H4 (cell line): ENCODE measurements around the gene ZKSCAN1. TPM values are rescaled to one million over a fixed set of nuclear protein-coding genes. Genes with fewer than 3 reads are reported as not detected.
"Not testable (repeated sequence)": the region's sequence is repeated elsewhere in the genome, so short reads cannot be mapped to it uniquely, and the experiment has no call there.

ENCODE experiments used
- DNase-seq: peaks from one replicate; pipeline ENCODE4 v3.0.0-alpha.2; 2015; ENCODE audit warnings: low spot score
- total RNA-seq: library from RNA; depleted of rRNA; stranded (reverse); fragments of >200 nt; shearing (Covaris generic); gene quantifications from 2 replicates; pipeline ENCODE4 v1.2.3, GENCODE V29; 2014; rRNA removed

Gene ZKSCAN1
- 9.1 and 12.2 TPM in 2 replicates for total RNA-seq

DNA sequence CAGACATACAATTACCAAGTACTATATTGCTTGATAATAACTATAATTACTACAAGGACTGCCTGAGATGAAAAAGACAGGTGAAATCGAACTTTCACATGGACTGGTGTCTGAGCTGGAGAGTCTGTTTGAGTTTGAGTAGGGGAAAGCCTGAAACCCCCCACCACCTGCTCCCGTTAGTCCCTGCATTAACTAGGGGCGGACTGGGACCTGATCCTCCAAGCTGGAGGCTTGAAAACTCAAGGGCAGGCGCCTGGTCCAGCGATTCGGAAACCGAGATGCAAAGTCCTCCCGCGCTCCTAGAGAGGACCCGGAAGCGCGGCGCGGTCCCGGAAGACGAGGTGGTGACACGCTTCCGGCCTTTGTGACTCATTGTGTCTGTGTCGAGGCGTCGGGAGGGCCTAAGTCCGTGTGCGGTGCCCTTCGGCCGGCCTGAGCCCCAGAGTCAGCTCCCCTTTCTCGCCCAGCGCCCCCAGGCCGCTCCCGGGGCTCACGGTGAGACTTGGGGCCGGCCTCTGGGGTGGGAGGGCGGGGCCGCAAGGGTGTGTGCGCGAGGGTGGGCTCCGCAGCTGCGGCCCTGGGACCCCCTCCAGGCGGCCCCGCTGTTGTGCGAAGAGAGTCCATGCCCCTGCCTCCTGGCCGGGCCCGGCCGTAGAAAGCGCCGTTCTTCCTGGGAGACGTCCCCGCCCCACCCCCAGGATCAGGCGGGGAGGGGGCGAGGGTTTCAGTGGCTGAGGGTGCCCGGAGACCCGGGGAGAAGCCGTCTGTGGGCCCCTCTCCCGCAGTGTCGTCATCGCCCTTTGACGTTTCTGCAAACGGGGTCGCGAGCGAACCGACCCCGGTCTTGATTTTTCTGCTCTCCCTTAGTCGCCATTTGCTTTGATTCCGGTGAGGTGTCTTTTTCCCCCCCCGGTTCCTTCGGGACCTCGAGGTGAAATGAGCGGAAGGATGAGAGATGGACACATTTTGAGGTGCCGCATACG, at the start of gene ZKSCAN1:
Gene ZKSCAN1, plus strand, starts transcription at position 365 of the 983 bp plus-strand sequence. CDS start 7,911 bp downstream, outside the sequence.
- DNase-seq, result peak; percentile 92

DNA sequence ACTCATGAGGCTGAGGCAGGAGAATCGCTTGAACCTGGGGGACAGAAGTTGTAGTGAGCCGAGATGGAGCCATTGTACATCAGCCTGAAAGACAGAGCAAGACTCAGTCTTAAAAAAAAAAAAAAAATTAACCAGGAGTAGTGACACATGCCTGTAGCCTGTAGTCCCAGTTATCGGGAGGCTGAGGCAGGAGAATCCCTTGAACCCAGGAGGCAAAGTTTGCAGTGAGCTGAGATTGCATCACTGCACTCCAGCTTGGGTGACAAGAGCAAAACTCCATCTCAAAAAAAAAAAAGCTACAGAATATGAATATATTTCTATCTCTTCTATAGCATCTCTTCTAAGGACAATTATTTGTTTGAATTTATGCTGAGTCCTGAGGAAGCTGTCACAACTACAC, 46.1 kb upstream of the ZKSCAN1 start:
- DNase-seq, result no peak

DNA sequence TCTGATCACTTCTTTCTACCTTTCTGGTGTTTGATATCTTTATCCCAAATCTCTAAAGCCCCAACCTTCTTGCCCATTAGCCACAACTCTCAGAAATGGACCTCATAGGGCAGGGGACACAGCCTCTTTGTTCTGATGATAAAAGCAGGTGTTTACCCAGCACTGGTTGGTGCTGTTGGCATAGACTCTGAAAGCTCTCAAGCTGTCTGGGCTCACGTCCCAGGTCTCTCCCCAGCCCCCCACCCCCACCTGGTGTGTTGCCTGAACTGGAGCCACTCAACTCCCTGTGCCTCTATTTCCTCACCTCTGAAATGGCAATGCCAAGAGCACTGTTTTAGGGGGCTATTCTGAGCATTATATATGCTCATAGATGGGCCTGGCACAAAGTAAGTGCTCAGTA, 45.6 kb upstream of the ZKSCAN1 start:
- not testable (repeated sequence) for DNase-seq

DNA sequence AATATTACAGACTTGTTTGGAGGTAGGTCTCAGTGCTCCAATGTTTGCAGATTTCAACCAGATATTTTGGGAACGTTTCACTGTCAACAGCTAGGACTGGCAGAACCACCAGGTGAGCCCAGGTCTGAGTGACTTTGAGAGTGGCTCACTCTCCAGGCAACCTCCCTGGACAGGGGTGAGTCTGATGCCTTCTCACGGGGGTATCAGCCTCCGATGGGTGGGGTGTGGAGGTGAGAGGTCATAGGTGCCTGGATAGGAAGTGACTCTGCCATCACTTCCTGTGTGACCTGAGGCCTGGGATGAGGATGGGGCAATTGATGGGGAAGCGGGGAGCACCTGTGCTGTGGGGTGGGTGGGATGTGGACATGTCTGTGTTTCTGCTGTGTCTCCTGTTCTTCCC, 44.2 kb upstream of the ZKSCAN1 start:
- no peak for DNase-seq

DNA sequence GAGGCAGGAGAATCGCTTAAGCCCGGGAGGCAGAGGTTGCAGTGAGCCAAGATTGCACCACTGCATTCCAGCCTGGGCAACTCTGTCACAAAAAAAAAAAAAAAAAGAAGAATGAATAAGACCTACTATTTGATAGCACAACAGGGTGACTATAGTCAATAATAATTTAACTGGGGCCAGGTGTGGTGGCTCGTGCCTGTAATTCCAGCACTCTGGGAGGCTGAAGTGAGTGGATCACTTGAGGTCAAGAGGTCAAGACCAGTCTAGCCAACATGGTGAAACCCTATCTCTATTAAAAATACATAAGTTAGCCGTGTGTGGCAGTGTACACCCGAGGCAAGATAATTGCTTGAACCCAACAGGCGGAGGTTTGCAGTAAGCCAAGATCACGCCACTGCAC, 41.6 kb upstream of the ZKSCAN1 start:
- not testable (repeated sequence) for DNase-seq

DNA sequence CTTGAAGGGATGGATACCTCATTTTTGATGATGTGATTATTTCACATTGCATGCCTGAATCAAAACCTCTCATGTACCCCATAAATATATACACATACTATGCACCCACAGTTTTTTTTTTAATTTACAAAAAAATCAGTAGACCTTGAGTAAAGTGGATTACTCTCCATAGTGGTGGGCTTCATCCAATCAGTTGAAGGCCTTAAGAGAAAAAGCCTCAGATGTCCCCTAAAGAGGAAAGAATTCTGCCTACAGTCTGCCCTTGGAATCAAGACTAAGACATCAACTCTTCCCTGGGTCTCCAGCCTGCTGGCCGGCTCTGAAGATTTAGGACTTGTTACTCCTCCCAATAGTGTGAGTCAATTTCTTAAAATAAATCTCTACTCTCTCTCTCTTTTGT, 40.7 kb upstream of the ZKSCAN1 start:
- no peak for DNase-seq

DNA sequence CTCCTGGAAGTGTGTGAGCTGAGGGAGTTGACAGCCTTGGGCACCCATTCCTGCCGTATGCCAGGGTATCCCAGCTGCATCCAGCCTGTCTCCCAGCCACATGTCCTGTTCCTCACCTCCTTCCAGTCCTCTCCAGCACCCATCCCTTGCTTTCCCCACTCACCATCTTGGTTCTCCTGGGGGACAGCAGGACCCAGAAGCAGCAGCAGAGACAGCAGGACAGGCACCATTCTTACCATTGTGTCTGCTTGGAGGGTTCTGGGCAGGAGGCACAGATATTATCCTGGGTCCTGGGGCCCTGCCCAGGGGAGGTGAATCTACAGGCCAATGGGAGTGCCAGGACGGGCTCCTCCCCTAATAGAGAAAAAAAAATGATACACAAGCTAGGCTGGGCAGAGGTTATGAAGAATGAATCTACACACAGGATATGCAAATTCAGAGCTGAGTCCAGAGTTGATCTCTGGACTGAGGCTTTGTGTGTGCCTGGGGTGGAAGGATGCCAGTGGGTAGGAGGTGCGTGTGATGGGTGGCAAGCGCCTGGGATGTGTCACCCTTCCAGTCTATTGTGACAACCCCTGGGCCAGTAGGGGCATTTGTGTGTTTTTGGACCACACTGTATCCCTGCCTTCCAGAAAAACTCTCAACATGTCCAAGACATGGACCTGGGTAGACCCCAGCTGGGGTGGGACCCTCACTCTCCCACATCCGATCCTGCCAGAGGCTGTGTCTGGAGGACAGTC, 39.4 kb upstream of the ZKSCAN1 start, which contains the start of gene AZGP1:
Gene AZGP1, minus strand, starts transcription at position 250 of the 740 bp plus-strand sequence. Its CDS starts 11 bp downstream, at position 239.
- no peak for DNase-seq

DNA sequence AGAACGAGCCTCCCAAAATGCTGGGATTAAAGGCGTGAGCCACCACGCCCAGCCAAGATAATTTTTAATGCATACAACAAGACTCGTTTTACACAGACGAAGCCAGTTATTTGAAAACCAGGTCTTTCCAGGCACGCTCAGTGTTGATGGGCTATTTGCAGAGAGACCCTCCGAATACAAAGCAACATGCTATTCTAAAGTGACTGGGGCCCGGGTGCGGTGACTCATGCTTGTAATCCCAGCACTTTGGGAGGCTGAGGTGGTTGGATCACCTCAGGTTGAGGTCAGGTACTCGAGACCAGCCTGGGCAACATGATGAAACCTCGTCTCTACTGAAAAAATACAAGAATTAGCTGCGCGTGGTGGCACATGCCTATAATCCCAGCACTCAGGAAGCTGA, 38.8 kb upstream of the ZKSCAN1 start:
- DNase-seq, result no peak

DNA sequence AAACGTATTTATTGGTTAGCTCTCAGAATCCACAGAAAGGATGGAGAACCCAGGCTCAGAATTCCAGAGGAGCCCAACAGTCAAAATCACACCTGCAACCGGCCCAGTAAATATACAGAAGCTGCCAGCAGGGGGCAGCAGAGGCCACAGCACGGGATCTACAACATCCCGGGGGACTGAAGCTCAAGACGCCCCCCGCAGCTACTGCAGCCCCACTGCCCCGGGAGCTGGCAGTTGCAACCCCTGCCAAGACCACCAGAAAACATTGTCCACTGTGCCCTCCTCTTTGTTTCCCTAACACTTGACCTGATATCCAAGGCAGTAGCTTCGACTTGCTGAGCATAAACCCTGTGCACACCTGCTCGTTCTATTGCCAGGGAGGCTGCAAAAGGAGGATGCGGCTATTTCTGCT, 35.6 kb upstream of the ZKSCAN1 start:
- DNase-seq, result not testable (repeated sequence)

DNA sequence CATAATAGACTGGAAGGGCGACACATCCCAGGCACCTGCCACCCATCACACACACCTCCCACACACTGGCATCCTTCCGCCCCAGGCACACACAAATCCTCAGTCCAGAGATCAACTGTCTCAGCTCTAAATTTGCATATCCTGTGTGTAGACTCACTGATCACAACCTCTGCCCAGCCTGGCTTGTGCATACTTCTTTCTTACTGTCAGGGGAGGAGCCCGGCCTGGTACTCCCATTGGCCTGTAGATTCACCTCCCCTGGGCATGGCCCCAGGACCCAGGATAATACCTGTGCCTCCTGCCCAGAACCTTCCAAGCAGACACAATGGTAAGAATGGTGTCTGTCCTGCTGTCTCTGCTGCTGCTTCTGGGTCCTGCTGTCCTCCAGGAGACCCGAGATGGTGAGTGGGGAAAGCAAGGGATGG, 34.9 kb upstream of the ZKSCAN1 start:
- DNase-seq, result not testable (repeated sequence)

DNA sequence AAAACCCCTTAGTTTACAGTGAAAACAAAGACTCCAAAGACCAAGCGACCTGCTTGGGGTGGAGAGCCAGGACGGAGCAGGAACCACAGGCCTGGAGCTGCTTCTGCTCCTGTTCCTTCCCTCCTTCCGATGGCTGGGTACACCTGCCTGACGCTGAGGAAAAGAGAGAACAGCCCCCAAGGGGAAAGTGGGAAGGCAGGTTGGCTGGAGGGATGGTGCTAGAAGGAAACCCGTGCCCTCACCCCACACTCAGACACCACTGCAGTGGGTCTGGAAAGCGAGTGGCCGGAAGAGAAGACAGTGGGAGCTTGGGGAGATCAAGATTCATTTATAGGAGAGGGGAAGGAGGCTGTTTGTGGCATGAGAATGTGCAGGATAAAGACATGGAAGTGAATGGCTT, 34.3 kb upstream of the ZKSCAN1 start:
- DNase-seq, result not testable (repeated sequence)

DNA sequence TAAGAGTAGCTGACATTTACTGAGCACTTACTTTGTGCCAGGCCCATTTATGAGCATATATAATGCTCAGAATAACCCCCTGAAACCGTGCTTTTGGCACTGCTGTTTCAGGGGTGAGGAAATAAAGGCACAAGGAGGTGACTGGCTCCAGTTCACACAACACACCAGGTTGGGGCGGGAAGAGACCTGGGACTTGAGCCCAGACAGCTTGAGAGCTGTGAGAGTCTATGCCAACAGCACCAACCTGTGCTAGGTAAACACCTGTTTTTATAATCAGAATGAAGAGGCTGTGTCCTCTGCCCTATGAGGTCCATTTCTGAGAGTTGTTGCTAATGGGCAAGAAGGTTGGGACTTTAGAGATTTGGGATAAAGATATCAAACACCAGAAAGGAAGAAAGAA, 30.8 kb upstream of the ZKSCAN1 start:
- no peak for DNase-seq

DNA sequence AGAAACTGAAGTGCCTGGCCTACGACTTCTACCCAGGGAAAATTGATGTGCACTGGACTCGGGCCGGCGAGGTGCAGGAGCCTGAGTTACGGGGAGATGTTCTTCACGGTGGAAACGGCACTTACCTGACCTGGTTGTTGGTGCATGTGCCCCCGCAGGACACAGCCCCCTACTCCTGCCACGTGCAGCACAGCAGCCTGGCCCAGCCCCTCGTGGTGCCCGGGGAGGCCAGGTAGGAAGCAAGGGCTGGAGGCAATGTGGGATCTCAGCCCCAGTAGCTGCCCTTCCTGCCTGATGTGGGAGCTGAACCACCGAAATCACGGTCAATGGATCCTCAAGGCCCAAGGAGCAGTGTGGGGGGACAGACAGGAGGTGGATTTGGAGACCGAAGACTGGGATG, 28.1 kb upstream of the ZKSCAN1 start:
- DNase-seq, result not testable (repeated sequence)

DNA sequence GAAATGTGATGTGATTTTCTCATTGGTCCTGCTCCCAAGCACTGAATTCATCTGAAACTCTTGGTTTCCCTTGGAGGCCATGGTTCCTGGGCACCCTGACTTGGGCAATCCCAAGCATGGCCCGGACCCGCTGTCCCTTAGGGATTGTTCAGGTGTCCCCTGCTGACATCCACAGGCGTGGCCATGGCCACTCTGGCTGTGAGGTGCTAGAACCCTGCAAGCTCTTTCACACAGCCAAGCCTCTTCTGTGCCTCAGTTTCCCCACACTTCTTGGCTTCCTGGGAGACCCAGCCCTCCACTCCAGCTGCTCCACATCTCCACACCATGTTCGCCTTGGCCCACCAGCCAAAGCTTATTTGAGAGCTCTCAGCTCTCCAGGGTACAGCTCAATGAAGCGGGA, 27.6 kb upstream of the ZKSCAN1 start:
- no peak for DNase-seq

DNA sequence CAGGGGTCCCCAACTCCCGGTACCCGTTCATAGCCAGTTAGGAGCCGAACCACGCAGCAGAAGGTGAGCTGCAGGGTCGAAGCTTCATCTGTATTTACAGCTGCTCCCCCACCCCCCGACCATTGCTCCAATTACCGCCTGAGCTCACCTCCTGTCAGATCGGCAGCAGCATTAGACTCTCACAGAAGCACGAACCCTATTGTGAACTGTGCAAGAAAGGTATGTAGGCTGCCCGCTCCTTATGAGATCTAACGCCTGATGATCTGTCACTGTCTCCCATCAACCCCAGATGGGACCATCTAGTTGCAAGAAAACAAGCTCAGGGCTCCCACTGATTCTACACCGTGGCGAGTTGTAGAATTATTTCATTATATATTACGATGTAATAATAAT, 24.9 kb upstream of the ZKSCAN1 start:
- DNase-seq, result no peak

DNA sequence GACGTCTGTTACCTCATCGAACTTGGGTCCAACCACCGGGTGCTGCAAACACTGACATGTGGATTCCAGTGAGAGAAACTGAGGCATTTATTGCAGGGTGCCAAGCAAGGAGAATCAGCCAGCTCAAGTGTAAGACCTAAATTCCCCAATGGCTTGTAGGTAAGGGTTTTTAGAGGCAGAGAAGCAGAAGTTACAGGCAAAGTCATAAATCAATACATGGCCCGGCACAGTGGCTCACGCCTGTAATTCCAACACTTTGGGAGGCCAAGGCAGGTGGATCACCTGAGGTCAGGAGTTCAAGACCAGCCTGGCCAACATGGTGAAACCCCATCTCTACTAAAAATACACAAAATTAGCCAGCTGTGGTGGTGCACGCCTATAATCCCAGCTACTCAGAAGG, 23.9 kb upstream of the ZKSCAN1 start:
- not testable (repeated sequence) for DNase-seq

DNA sequence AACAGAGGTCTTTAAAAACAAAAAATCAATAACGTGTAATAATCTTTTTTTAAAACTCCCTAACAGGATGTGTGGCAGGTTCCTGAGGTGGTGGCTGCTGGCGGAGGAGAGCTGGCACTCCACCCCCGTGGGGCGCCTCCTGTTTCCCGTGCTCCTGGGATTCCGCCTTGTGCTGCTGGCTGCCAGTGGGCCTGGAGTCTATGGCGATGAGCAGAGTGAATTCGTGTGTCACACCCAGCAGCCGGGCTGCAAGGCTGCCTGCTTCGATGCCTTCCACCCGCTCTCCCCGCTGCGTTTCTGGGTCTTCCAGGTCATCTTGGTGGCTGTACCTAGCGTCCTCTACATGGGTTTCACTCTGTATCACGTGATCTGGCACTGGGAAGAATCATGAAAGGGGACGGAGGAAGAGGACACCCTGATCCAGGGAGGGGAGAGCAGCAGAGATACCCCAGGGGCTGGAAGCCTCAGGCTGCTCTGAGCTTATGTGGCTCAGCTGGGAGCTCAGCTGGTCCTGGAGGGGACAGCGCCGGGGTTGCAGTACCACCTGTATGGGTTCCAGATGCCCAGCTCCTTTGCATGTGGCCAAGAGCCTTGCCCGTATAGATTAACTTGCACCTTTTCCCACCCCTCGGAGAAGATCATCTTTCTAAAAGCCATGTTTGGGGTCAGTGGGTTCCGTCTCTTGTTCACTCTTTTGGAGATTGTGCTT, 22.9 kb upstream of the ZKSCAN1 start:
- DNase-seq, result no peak

DNA sequence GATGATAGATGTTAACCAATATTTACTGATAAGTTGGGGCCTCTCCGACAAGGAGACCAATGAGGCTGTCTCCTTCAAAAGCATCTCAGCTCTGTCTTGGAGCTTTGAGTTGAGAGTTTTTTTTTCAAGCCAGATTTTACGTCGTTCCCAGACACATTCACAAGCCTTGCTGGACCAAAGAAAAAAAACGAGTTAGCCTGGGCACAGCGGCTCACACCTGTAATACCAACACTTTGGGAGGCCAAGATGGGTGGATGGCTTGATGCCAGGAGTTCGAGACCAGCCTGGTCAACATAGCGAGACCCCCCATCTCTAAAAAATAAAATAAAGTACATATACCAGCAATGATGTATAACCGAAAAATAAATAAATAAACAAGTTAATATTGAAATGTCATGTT, 20.6 kb upstream of the ZKSCAN1 start:
- DNase-seq, result no peak

DNA sequence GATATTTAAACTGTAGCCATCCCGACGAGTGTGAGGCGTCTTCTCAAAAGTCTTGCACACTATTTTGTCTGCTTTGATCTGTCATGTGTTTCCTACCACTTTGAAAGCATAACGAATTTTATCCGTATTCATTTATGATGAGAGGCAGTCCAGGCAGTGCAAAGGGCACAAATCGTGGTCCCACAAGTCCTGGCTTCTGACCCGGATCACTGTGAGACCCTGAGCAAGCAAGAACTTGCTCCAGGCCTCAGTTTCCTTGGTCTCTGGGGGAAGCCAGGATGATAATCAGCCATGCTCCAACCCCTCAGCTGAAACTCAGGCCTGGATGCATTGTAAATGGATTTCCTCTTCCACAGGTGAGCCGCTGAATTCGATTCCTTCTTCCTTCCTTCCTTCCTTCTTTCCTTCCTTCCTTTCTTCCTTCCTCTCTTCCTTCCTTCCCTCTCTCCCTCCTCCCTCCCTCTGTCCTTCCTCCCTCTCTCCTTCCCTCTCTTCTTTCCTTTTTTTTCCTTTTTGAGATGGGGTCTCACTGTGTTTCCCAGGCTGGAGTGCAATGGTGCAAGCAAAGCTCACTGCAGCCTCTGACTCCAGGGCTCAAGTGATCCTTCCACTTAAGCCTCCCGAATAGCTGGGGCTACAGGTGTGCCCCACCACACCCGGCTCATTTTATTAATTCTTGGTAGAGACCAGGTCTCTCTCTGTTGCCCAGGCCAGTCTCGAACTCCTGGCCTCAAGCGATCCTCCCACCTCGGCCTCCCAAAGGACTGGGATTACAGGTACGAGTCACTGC, 18.4 kb upstream of the ZKSCAN1 start:
- DNase-seq, result no peak

DNA sequence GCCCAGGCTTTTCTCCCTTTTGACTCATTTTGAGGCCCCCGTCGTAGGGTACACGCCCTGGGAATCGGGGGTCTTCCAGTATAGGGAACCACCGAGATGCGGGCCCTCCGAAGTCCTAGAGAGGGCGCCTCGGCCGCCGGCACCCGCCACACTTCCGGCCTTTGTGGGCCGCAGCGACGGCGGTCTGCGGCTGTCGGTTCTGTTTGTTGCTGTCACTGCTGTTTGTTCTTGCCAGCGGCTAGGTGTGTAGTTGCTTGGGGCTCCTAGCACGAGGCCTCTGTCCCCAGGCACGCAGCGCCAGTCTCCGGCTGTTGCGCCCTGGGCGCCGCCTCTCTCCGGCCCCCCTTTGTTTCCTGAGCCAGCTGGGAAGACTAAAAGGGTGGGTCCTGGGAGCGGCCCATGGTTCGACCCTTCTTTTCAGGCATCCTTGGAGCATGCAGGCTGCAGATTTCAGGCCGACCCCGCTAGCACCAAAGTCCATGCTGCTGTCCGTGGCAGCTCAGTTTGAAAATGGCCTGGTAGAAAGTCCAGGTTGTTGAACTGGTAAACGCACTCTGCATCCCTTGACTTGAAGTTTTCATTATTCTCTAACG, 17.8 kb upstream of the ZKSCAN1 start:
- DNase-seq, result no peak

DNA sequence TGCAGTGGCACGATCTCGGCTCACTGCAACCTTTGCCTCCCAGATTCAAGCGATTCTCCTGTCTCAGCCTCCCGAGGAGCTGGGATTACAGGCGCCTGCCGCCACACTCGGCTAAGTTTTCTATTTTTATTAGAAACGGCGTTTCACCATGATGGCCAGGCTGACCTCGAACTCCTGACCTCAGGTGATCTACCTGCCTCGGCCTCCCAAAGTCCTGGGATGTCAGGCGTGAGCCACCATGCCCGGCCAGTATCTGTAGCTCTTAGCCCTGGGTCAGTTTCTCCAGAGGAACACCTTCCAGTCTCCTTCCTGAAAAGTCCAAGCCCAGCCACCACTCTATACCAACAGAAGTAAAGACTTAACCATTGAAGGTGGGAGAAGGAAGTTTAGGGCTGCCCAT, 15.2 kb upstream of the ZKSCAN1 start:
- DNase-seq, result no peak
